Stimulated activated CD8-positive, alpha-beta memory T cell treated with anti-CD3 and anti-CD28 coated beads, Interleukin-15, amount 100 ng/mL, for 4 hours (primary cell): ENCODE data around the gene SERPINB2.

Source experiments
- DNase-seq, 2 donors: peaks; one replicate each; pipeline ENCODE4 v3.0.0-alpha.2; 2020; ENCODE audit warnings: low read depth in 2 of 2

The SERPINB2 gene, protein sequence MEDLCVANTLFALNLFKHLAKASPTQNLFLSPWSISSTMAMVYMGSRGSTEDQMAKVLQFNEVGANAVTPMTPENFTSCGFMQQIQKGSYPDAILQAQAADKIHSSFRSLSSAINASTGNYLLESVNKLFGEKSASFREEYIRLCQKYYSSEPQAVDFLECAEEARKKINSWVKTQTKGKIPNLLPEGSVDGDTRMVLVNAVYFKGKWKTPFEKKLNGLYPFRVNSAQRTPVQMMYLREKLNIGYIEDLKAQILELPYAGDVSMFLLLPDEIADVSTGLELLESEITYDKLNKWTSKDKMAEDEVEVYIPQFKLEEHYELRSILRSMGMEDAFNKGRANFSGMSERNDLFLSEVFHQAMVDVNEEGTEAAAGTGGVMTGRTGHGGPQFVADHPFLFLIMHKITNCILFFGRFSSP

DNA sequence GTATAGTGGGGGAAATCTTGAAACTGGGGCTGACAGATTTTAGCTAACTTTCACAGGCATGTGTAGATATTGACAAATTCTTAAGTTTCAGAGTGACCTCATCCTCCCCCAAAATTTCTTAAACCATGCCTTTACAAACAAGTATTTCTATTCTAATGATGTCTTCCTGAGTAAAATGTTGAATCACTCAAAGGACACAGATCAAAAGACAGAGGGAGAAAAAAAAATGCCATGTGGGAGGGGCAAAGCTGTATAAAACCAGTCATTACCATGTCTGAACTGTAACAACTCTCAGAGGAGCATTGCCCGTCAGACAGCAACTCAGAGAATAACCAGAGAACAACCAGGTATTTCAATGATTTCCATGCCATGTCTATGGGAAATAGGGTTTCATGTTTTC, at the start of gene SERPINB2:
SERPINB2 (plus strand) TSS at position 282 of the 400 bp plus-strand sequence. CDS start 3,740 bp downstream, outside the sequence.
- no peak for DNase-seq

DNA sequence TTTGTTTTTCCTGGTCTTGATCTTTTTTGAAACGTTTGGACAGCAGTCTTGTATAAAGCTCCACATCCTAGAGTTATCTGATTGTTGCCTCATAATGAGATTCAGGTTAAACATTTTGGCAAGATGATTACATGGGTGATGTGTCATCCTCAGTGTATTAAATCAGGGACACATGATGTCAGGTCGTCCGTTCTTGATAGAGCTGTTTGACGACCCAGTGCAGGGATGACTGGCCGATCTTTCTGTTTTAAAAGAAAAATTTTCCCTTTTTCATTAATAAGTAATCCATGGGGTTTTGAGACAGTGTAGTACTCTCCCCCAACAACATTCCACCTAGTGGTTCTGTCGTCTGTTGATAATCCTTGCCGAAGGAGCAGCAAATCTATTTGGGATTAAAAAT, 44.5 kb upstream of the SERPINB2 start:
- DNase-seq: no peak

GRCh38 chr18:63844254-63844653, 43.3 kb upstream of the SERPINB2 start:
- no peak for DNase-seq

DNA sequence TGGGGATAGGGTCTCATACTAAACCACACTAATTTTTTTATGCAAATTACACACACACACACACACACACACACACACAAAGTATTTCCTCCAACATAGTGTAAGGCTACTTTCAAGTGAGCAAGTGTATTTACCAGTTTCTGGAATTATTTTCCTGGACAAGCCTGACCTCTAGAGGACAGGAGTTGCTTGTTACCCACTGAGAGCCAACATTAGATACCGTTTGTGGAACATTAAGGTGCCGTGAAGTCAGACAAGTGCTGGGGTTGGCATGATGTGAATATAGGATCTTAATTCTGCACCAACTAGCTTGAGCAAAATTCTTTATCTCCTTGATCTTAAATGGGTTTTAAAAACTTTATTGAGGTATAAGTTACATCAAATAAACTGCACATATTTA, 39.3 kb upstream of the SERPINB2 start:
- DNase-seq: no peak

- DNase-seq: no peak
Observed at GRCh38 chr18:63850020-63850419, 37.5 kb upstream of the SERPINB2 start.

- no peak for DNase-seq
Observed at GRCh38 chr18:63850636-63851035, 36.9 kb upstream of the SERPINB2 start.

GRCh38 chr18:63858456-63858855, 29.0 kb upstream of the SERPINB2 start:
- DNase-seq: no peak

- DNase-seq: no peak
Observed at GRCh38 chr18:63859781-63860475, 27.6 kb upstream of the SERPINB2 start.

DNA sequence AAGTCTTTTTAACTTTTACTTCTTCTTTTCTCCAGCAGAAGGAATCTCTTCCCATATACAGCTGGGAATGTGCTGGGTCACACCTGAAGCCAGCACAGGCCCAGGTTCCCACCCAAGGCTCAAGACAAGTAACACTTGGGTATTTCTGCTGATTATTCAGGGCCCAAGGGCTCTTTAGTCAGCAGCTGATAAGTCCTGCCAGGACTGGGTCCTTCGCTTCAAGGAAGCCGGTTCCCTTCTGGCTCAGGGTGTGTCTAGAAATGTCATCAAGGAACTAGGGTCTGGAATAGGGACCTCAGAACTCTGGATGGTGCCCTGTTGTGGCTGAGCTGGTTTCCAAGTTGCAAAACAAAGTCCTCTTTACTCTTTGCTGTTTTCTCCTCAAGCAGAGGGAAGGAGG, 27.0 kb upstream of the SERPINB2 start:
- no peak for DNase-seq

GRCh38 chr18:63867368-63868125, 20.0 kb upstream of the SERPINB2 start:
- no peak for DNase-seq

DNA sequence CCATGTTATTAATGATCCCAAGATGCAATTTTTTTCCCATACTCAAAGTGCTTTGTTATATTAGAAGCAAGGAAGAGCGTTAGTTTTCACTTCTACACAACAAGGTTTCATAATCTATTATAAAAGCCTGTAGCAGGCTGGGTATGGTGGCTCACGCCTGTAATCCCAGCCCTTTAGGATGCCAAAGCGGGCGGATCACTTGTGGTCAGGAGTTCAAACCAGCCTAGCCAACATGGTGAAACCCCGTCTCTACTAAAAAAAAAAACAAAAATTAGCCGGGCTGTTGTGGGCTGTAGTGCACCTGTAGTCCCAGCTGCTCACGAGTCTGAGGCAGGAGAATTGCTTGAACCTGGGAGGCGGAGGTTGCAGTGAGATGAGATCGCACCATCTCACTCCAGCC, 19.0 kb upstream of the SERPINB2 start:
- DNase-seq: no peak

DNA sequence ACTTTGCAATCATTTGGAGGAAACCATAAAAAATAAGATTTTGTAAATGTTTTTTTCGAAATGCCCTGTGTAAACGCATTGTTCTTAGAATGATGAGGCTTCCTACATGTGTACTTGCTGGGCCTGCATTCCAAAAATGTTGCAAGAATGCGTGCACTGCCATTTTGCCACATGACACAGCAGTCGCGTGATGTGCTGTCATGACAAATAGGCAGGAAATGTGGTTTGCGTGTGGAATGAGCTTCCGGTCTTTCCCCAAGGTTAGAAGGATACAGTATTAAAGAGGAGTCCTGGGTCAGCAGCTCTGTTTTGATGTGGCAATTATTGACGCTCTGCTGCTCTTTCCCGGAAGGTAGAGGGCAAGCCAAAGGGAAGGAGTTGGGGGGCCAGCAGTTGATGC, 18.1 kb upstream of the SERPINB2 start:
- DNase-seq: no peak

GRCh38 chr18:63869851-63870250, 17.7 kb upstream of the SERPINB2 start:
- DNase-seq: no peak

DNA sequence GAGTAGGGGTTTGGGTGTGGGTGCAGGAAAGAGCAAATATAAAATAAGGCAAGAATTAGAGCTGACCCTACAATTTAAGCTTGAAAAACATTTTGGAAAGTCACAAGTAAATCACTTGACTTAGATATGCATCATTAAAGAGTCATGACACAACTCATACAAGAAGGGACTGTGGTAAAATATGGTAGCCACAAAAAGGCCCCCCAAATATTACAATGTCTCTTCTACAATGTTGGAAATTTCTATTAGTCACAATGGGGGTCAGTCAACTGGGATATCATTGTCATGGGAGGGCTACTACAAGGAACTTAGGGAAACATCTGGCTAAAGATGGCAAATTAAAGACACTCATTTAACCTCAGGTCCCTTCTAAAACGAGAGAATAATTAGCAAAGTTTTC, 15.7 kb upstream of the SERPINB2 start:
- no peak for DNase-seq

GRCh38 chr18:63872586-63872985, 14.9 kb upstream of the SERPINB2 start:
- DNase-seq: no peak

DNA sequence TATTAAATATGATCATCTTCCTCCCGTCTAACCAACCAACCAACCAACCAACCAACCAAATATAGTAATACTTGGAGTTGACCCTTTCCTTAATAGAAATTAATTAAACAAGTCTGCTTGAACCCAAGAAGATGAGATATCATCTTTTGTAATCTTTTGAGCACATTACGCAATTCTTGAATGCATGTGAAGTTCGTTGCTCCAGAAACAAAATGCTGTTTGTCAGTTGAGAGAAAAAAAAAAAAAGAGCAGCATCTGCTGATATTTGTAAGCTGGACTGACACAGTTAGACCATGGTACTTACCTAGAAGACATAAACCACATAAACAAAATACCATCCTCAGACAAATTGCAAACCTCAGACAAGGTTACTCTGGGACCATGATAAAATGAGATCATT, 9.2 kb upstream of the SERPINB2 start:
- no peak for DNase-seq

- no peak for DNase-seq
Observed at GRCh38 chr18:63878925-63879324, 8.6 kb upstream of the SERPINB2 start.

DNA sequence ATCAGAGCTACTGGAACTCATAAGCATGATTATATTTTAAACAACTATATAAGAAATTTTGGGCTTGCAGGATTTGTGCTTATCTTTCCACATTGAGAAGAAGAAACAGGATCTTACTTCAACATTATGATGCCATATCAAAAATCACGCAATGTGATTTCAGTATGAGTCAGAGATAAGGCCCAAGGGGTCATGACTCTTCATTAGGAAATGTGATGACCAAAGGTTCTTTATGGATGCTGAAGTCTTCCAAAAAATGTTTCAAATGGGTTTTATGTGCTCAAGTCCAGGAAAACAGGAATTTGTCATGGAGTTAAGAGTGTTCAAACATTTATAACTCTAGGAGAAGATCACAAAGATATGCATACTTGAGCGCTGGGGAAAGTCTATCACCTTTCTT, 7.8 kb upstream of the SERPINB2 start:
- DNase-seq: no peak

DNA sequence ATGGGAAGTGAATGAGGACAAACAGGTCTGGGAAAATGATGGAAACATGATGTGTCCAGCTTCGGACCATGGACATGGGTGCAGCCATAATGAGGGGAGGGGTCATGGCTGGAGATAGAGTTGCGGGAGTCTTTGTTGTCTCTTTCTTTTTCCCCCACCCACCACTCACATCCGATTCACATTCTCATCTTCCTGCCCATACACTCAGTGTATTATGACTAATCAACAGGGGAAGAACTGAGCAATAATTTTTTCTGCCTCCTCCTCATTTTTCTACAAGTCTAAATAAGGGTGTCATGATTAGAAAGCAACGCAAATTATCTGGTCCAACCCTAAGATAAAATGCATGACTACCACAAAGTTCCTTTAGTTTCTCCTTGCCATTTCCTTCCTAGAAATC, 5.7 kb upstream of the SERPINB2 start:
- DNase-seq: no peak

DNA sequence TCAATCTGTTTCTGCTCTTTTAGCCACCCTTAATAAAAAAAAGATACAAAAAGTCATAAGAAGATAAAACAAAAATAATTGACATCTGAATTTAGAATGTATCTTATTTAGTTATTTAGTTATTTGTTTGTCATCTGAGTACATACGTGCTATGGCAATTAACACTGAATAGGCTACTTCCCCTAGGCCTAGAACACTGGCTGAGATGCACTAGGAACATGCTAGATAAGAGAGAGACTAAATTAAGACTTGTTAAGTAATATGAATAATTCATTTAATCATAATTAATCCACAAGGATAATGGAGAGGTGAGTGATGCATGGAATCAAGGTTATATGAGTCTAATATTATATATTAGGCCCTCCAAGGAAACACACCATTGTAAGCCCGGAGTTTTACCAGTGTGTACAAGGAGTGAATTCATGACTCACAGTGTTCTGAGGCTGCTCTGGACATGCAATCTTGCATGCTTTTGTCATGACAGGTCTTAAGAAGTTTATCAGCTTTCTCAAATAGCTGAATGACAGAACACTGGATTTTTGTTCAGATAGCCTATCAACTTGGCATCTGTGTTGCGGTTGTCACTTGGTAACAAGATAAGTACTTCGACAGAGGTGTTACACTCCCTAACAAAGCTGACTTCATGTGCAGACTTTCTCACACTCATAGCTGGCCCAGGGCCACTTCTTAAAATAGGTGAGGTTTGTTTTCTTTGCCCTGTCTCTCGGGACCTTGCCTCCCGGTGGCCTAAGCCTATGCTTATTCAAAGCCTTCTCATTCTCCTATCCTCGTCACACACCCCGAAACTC, 5.0 kb upstream of the SERPINB2 start:
- no peak for DNase-seq

DNA sequence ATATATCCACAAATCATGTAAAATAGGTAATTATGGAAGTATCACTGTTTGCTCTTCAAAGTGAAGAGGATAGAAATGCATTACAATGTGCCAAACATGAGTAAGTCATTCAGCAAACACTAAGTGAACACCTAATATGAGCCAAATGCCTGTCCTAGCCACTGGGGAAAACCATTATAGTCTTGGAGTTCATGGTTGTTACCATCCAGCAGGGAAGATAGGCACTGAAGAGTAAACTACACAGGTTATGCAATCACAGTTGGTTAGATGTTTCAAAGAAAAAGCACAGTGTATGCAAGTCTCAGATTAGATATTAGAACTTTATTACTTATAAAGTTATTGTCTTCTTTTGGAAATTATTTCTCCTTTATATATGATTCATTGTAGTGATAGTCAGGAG, 3.9 kb upstream of the SERPINB2 start:
- no peak for DNase-seq
